Liver (tissue), 3 donors: Measurements from ENCODE around the gene GALNT17.

Source experiments
- FOXA1 ChIP-seq: IDR thresholded peaks from 2 replicates; pipeline ENCODE4 v1.6.1; 2016; ENCODE audit warnings: antibody characterized with exemption
- MAX ChIP-seq: IDR thresholded peaks from 2 replicates; pipeline ENCODE4 v1.6.1; 2016; ENCODE audit warnings: antibody characterized with exemption
- NR2F2 ChIP-seq: IDR thresholded peaks from 2 replicates; pipeline ENCODE4 v1.6.1; 2016; ENCODE audit warnings: antibody characterized with exemption
- SP1 ChIP-seq: IDR thresholded peaks from 2 replicates; pipeline ENCODE4 v1.6.1; 2018; ENCODE audit warnings: antibody characterized with exemption, mild to moderate bottlenecking
- TF ChIP-seq, protein P1 (sequence below): fragments of 150-350 bp; IDR thresholded peaks from 2 replicates; pipeline ENCODE4 v1.5.1; 2017; ENCODE audit warnings: improper control_type of control experiment, low read depth, low read length; ENCODE audit not compliant: missing input control
- TF ChIP-seq, protein P2 (sequence below): IDR thresholded peaks from 2 replicates; pipeline ENCODE4 v1.6.1; 2016; ENCODE audit warnings: antibody characterized with exemption, mild to moderate bottlenecking
- donor health status: healthy.
- donor health status: healthy.

DNA sequence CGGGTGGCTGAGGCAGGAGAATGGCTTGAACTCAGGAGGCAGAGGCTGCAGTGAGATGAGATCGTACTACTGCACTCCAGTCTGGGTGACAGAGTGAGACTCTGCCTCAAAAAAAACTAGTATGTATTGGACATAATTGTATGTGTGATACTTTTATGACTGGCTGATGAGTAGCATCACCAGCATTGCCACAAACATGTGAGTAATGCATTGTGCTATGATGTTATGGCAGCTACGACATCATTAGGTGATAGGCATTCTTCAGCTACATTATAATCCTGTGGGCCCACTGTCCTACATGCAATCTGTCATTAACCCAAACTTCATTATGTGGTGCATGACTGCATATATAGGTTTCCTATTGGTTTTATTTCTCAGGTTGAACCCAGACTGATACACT is 352.4 kb downstream of the GALNT17 start:
- TF ChIP-seq, protein P1, sequence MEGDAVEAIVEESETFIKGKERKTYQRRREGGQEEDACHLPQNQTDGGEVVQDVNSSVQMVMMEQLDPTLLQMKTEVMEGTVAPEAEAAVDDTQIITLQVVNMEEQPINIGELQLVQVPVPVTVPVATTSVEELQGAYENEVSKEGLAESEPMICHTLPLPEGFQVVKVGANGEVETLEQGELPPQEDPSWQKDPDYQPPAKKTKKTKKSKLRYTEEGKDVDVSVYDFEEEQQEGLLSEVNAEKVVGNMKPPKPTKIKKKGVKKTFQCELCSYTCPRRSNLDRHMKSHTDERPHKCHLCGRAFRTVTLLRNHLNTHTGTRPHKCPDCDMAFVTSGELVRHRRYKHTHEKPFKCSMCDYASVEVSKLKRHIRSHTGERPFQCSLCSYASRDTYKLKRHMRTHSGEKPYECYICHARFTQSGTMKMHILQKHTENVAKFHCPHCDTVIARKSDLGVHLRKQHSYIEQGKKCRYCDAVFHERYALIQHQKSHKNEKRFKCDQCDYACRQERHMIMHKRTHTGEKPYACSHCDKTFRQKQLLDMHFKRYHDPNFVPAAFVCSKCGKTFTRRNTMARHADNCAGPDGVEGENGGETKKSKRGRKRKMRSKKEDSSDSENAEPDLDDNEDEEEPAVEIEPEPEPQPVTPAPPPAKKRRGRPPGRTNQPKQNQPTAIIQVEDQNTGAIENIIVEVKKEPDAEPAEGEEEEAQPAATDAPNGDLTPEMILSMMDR = no peak
- TF ChIP-seq NR2F2 (no peak), MAX (no peak), FOXA1 (no peak), SP1 (no peak)
- TF ChIP-seq, protein P2, sequence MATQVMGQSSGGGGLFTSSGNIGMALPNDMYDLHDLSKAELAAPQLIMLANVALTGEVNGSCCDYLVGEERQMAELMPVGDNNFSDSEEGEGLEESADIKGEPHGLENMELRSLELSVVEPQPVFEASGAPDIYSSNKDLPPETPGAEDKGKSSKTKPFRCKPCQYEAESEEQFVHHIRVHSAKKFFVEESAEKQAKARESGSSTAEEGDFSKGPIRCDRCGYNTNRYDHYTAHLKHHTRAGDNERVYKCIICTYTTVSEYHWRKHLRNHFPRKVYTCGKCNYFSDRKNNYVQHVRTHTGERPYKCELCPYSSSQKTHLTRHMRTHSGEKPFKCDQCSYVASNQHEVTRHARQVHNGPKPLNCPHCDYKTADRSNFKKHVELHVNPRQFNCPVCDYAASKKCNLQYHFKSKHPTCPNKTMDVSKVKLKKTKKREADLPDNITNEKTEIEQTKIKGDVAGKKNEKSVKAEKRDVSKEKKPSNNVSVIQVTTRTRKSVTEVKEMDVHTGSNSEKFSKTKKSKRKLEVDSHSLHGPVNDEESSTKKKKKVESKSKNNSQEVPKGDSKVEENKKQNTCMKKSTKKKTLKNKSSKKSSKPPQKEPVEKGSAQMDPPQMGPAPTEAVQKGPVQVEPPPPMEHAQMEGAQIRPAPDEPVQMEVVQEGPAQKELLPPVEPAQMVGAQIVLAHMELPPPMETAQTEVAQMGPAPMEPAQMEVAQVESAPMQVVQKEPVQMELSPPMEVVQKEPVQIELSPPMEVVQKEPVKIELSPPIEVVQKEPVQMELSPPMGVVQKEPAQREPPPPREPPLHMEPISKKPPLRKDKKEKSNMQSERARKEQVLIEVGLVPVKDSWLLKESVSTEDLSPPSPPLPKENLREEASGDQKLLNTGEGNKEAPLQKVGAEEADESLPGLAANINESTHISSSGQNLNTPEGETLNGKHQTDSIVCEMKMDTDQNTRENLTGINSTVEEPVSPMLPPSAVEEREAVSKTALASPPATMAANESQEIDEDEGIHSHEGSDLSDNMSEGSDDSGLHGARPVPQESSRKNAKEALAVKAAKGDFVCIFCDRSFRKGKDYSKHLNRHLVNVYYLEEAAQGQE = no peak
